ENCODE results near the gene C20orf202. TPM values are rescaled to one million over a fixed set of nuclear protein-coding genes. Genes with fewer than 3 reads are reported as not detected.

C20orf202 gene
- total and polyA plus RNA-seq, 9 of the 15 experiments (the other 6 are each of a cell fraction or from before 2014, with no cell fraction given), result 0.03 to 0.24 (median 0.15) TPM; not detected in 4

DNA sequence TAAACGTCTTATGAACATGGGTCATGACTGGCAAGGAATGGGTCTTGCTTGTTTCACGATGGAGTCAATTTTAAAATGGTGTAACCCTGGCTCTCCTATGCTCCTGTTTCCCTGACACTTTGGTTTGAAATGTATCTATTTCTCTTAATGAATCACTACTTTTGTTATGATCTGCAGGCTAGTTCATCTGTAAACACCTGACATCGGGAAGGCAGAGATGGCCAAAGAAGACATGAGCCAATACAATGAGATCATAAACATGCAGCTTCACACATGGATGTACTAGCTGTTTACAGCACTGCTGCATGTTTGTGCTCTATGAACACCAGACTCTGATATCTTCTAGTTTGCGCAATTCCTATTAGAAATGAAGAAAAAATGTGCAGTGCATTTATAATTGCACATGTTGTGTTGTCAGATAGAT is 11.6 kb downstream of the C20orf202 start (continued):
- TF ChIP-seq, protein P1, sequence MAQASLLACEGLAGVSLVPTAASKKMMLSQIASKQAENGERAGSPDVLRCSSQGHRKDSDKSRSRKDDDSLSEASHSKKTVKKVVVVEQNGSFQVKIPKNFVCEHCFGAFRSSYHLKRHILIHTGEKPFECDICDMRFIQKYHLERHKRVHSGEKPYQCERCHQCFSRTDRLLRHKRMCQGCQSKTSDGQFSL (CRISPR knock-in tag; IDR thresholded peaks at IDR 0.05), result no peak
- TF ChIP-seq, protein P1 (tag; IDR thresholded peaks at IDR 0.05), result peak in 1 of 2 experiments; percentile 76; a peak in 1 of 4 replicates
- no peak for TF ChIP-seq SAP30 (IDR thresholded peaks at IDR 0.05; ENCODE audit: borderline replicate concordance, insufficient read depth, low read depth, low read length, poor library complexity, severe bottlenecking)
- no peak for TF ChIP-seq ID3 (CRISPR knock-in tag; IDR thresholded peaks at IDR 0.05)
- TF ChIP-seq ID3 (tag; IDR thresholded peaks at IDR 0.05), result peak; percentile 95
- peak; percentile 83 for TF ChIP-seq PTRF (tag; IDR thresholded peaks at IDR 0.05)
- TF ChIP-seq, protein P2, sequence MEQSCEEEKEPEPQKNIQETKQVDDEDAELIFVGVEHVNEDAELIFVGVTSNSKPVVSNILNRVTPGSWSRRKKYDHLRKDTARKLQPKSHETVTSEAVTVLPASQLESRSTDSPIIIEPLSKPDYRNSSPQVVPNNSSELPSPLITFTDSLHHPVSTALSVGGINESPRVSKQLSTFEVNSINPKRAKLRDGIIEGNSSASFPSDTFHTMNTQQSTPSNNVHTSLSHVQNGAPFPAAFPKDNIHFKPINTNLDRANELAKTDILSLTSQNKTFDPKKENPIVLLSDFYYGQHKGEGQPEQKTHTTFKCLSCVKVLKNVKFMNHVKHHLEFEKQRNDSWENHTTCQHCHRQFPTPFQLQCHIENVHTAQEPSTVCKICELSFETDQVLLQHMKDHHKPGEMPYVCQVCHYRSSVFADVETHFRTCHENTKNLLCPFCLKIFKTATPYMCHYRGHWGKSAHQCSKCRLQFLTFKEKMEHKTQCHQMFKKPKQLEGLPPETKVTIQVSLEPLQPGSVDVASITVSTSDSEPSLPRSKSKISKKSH (CRISPR knock-in tag; IDR thresholded peaks at IDR 0.05), result no peak
- peak; percentile 75; the same call in 1 of the 2 replicates for TF ChIP-seq ZNF583 (CRISPR knock-in tag; IDR thresholded peaks at IDR 0.05)
- TF ChIP-seq MEIS2 (IDR thresholded peaks at IDR 0.05; ENCODE audit: partially characterized antibody), result no peak
- TF ChIP-seq ZNF347 (CRISPR knock-in tag; IDR thresholded peaks at IDR 0.05; ENCODE audit: low read depth), result no peak
- TF ChIP-seq BRF2 (IDR thresholded peaks at IDR 0.05; ENCODE audit: borderline replicate concordance, insufficient read depth, insufficient read length), result no peak
- no peak for TF ChIP-seq MIER1 (IDR thresholded peaks at IDR 0.05; ENCODE audit: low read depth)
- no peak for TF ChIP-seq RREB1 (CRISPR knock-in tag; IDR thresholded peaks at IDR 0.05)
- no peak for TF ChIP-seq PHTF2 (CRISPR knock-in tag; IDR thresholded peaks at IDR 0.05)
